Astrocyte of the hippocampus (primary cell): ENCODE measurements around the gene SUPT16H.

Experiments used
- DNase-seq: peaks from one replicate; pipeline ENCODE4 v3.0.0; 2011; ENCODE audit warnings: low read depth, low spot score

The SUPT16H gene

GRCh38 chr14:21302013-21302835 lies 81.6 kb downstream of the SUPT16H start:
- DNase-seq, result no peak
